Breast epithelium (tissue), 3 donors: ENCODE measurements around the gene GNG7.

Source experiments
- POLR2A ChIP-seq: fragments of 450-650 bp; IDR thresholded peaks from one replicate; pipeline ENCODE4 v1.6.1; 2016; ENCODE audit warnings: antibody characterized with exemption, mild to moderate bottlenecking, moderate library complexity
- POLR2AphosphoS5 ChIP-seq, 3 donors: sonication (generic); formaldehyde crosslinking; IDR thresholded peaks; one replicate each; pipeline ENCODE4 v1.6.1; 2017; ENCODE audit warnings: antibody characterized with exemption in 3 of 3
- TF ChIP-seq, protein P1 (sequence below), 3 donors: fragments of 450-650 bp; IDR thresholded peaks; one replicate each; pipeline ENCODE4 v1.5.1; 2016 to 2017; ENCODE audit warnings: antibody characterized with exemption in 3 of 3, mild to moderate bottlenecking in 3 of 3, moderate library complexity in 3 of 3

- TF ChIP-seq, protein P1, sequence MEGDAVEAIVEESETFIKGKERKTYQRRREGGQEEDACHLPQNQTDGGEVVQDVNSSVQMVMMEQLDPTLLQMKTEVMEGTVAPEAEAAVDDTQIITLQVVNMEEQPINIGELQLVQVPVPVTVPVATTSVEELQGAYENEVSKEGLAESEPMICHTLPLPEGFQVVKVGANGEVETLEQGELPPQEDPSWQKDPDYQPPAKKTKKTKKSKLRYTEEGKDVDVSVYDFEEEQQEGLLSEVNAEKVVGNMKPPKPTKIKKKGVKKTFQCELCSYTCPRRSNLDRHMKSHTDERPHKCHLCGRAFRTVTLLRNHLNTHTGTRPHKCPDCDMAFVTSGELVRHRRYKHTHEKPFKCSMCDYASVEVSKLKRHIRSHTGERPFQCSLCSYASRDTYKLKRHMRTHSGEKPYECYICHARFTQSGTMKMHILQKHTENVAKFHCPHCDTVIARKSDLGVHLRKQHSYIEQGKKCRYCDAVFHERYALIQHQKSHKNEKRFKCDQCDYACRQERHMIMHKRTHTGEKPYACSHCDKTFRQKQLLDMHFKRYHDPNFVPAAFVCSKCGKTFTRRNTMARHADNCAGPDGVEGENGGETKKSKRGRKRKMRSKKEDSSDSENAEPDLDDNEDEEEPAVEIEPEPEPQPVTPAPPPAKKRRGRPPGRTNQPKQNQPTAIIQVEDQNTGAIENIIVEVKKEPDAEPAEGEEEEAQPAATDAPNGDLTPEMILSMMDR (IDR thresholded peaks at IDR 0.05): no peak
- TF ChIP-seq POLR2AphosphoS5 (IDR thresholded peaks at IDR 0.05) (no peak), POLR2A (no peak)
These were observed 153.5 kb downstream of the GNG7 start for GRCh38 chr19:2548966-2549365.
